Measurements from ENCODE around the gene JAK1.

Gene JAK1

DNA sequence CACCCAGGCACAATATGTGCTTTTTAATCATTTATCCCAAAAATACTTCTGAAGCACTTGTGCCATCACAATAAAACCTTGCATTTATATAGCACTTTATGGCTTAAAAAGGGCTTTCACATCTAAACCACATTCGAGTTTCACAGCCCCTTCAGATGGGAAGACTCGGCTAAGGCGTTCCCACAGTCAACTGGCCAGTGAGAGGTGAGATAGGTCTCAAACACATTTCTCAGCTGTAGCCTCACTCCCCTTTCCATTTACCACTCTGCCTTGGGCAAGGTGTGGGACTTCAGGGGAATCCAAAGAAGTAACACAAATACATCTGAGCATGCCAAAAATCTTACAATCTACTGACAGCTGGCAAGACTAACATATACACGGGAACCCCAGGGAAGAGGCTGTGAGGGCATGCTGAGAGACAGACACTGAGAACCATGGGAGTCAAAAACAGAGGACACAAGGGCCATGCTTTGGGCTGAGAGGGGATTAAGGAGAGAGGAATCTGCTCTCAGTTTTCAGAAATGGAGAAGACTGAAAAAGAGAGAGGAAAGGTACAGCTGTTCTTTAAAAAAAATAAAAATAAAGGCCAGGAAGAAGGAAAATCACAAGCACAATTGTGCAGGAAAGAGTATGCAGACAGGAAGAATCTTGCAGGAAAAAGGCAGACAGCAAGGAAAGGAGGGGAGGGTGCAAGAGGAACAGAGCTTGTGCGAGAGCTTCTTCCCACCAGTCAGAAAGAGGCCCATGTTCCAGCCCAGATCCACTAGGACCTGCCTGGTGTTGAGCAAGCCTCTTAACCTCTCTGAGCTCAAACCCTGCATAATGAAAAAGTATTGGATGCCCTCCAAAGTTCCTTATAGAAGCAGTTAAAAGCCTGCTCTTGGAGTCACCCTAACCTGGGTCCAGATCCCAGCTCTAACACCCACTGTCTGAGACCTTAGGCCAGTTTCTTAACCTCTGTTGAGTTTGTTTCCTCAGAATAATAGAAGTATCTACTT is 73.5 kb downstream of the JAK1 start (continued):
- TF ChIP-seq ZNF585B (tag by site-specific recombination; IDR thresholded peaks at IDR 0.05) (no peak), ZIC2 (tag by site-specific recombination; IDR thresholded peaks at IDR 0.05) (peak; percentile 58), ZNF2 (tag by site-specific recombination; IDR thresholded peaks at IDR 0.05) (no peak), ZNF747 (tag by site-specific recombination; IDR thresholded peaks at IDR 0.05) (no peak), PRDM10 (tag by site-specific recombination; IDR thresholded peaks at IDR 0.05) (0 out of 2 replicates have a peak, but pooled peaks have one; percentile 23)

DNA sequence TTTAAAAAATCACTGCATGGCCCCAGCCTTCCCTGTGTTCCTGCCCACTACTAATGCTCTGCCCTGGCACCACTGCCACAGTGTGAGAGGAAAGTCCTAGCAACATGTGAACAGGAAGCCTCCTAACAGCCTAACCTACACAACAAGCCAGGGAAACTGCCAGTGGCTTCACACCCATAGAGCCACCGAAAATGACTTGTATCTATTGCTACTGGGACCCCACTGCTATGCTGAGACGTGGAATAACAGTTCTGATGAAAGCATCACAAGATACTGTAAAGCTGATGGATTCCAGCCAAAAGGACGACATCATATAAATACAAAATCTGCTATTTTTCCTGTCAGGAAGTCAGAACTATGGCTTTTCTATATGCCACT is 74.9 kb downstream of the JAK1 start:
- H3K4me1 ChIP-seq (ENCODE audit: control insufficient read depth, insufficient read depth, low read length), result peaks cover 14% of the 10 kb centered on the region; the same call in 1 of the 2 replicates
- TF ChIP-seq SCRT2 (tag by site-specific recombination; IDR thresholded peaks at IDR 0.05) (0 out of 2 replicates have a peak, but pooled peaks have one; percentile 44), ZNF350 (tag by site-specific recombination; IDR thresholded peaks at IDR 0.05) (no peak)
- H3K27ac ChIP-seq (ENCODE audit: extremely low read depth, low read depth, low read length), result no peak overlapping the region
- ChIA-PET POLR2A (no interaction called here), CTCF (no interaction called here)
- H3K9me3 ChIP-seq (ENCODE audit: control insufficient read depth, insufficient read depth, low read depth, low read length), result no peaks in the 10 kb centered on the region
- H3K4me3 ChIP-seq (ENCODE audit: low read depth, low read length), result no peak overlapping the region
- H3K36me3 ChIP-seq (ENCODE audit: control insufficient read depth in 2 of 2, insufficient read depth in 1 of 2, low read length in 2 of 2), result no peaks in the 10 kb centered on the region

DNA sequence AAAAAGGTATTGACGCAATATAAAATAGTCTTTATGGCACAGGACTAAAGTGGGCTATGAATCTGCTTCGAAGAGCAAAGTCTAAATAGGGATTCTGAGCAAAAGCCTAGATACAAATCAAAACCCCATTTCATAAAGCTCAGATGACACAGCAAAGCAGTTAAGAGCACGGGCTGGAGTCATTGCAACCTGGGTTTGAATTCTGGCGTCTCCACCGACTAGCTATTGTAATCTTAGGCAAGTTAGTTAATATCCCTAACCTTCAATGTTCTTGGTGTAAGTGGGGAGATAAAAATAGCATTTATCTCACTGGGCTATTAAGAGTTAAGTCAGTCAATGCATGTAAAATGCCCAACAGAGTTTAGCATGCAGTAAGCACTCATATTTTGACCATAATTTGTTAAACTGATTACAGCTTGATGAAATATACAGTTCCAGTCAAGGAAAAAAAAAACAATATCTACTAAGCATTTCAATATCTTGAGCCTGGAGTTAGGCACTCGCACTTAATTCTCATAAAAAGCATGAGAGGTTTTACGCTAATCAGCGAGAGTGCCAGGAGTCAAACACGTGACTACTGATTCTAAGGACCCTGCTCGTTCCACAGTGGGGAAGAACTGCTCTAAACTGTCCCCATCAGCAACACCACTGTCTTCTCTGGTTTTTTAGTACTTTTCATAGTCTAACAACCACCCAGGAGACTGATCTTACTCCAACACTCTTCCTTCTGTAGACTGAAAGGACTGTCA is 75.5 kb downstream of the JAK1 start:
- H3K36me3 ChIP-seq (ENCODE audit: control insufficient read depth in 2 of 2, insufficient read depth in 1 of 2, low read length in 2 of 2), result no peaks in the 10 kb centered on the region
- POLR2A ChIA-PET, result no interaction called here
- no peaks in the 10 kb centered on the region for H3K9me3 ChIP-seq (ENCODE audit: control insufficient read depth, insufficient read depth, low read depth, low read length)
- H3K4me3 ChIP-seq (ENCODE audit: low read depth, low read length), result no peak overlapping the region
- H3K27ac ChIP-seq (ENCODE audit: extremely low read depth, low read depth, low read length), result no peak overlapping the region
- H3K4me1 ChIP-seq (ENCODE audit: control insufficient read depth, insufficient read depth, low read length), result peaks cover 14% of the 10 kb centered on the region; the same call in 1 of the 2 replicates
- CTCF ChIA-PET, result no interaction called here
- TF ChIP-seq REPIN1 (tag by site-specific recombination; IDR thresholded peaks at IDR 0.05; ENCODE audit: low read depth) (no peak), PRDM6 (tag by site-specific recombination; IDR thresholded peaks at IDR 0.05) (peak; percentile 96), ZNF560 (tag by site-specific recombination; IDR thresholded peaks at IDR 0.05; ENCODE audit: borderline replicate concordance) (no peak), ZNF274 (IDR thresholded peaks at IDR 0.05; ENCODE audit: low read length) (no peak), ZNF274 (tag by site-specific recombination; IDR thresholded peaks at IDR 0.05; ENCODE audit: borderline replicate concordance) (no peak), ZNF335 (tag by site-specific recombination; conservative IDR thresholded peaks at IDR 0.05) (peak; percentile 88), ZBTB8A (tag by site-specific recombination; IDR thresholded peaks at IDR 0.05) (no peak; the same call in 1 of the 2 replicates), KLF10 (tag by site-specific recombination; IDR thresholded peaks at IDR 0.05) (no peak), ZNF664 (tag by site-specific recombination; IDR thresholded peaks at IDR 0.05) (no peak), GFI1B (tag by site-specific recombination; IDR thresholded peaks at IDR 0.05) (no peak), ZNF266 (tag by site-specific recombination; IDR thresholded peaks at IDR 0.05; ENCODE audit: low read depth) (no peak), ZNF426 (tag by site-specific recombination; IDR thresholded peaks at IDR 0.05) (no peak), ZNF792 (tag by site-specific recombination; IDR thresholded peaks at IDR 0.05) (no peak), PRDM1 (tag by site-specific recombination; IDR thresholded peaks at IDR 0.05) (peak; percentile 79), ZFP41 (tag by site-specific recombination; IDR thresholded peaks at IDR 0.05; ENCODE audit: borderline replicate concordance) (no peak), ZBTB48 (tag by site-specific recombination; IDR thresholded peaks at IDR 0.05) (0 out of 2 replicates have a peak, but pooled peaks have one; percentile 19), SP7 (tag by site-specific recombination; IDR thresholded peaks at IDR 0.05) (no peak)
- TF ChIP-seq, protein P1, sequence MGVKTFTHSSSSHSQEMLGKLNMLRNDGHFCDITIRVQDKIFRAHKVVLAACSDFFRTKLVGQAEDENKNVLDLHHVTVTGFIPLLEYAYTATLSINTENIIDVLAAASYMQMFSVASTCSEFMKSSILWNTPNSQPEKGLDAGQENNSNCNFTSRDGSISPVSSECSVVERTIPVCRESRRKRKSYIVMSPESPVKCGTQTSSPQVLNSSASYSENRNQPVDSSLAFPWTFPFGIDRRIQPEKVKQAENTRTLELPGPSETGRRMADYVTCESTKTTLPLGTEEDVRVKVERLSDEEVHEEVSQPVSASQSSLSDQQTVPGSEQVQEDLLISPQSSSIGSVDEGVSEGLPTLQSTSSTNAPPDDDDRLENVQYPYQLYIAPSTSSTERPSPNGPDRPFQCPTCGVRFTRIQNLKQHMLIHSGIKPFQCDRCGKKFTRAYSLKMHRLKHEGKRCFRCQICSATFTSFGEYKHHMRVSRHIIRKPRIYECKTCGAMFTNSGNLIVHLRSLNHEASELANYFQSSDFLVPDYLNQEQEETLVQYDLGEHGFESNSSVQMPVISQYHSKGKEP (tag by site-specific recombination; IDR thresholded peaks at IDR 0.05), result peak; percentile 62; the same call in 1 of the 2 replicates

Data from HEK293 (cell line).